ENCODE results near the gene RAB3IL1.
"Not testable (repeated sequence)": the region's sequence is repeated elsewhere in the genome, so short reads cannot be mapped to it uniquely, and the experiment has no call there.

The RAB3IL1 gene

GRCh38 chr11:61953632-61954031, 36.3 kb upstream of the RAB3IL1 start:
- WGBS, 2 experiments = 92 to 95% methylated on average over 5 of the region's 5 CpGs
- H3K36me3 ChIP-seq (ENCODE audit: control insufficient read depth, insufficient read depth, low read length); H3K9me3 ChIP-seq (ENCODE audit: control insufficient read depth, low read length); H3K4me1 ChIP-seq (ENCODE audit: control insufficient read depth, insufficient read depth, low read length); H3K4me3 ChIP-seq (ENCODE audit: insufficient read depth, low read depth, low read length); H3K27ac ChIP-seq (ENCODE audit: insufficient read depth, low read depth, low read length, poor library complexity, severe bottlenecking): not testable (repeated sequence)
- peaks cover 36% of the 10 kb centered on the region for H3K27me3 ChIP-seq (ENCODE audit: control insufficient read depth, insufficient read depth, low read length, poor library complexity, severe bottlenecking)

- WGBS, 2 experiments = 90 to 91% methylated on average over 3 of the region's 3 CpGs
- Histone ChIP-seq H3K9me3 (ENCODE audit: control insufficient read depth, low read length) (no peaks in the 10 kb centered on the region), H3K4me3 (ENCODE audit: insufficient read depth, low read depth, low read length) (no peak overlapping the region), H3K27ac (ENCODE audit: insufficient read depth, low read depth, low read length, poor library complexity, severe bottlenecking) (no peak overlapping the region), H3K27me3 (ENCODE audit: control insufficient read depth, insufficient read depth, low read length, poor library complexity, severe bottlenecking) (peaks cover 36% of the 10 kb centered on the region), H3K36me3 (ENCODE audit: control insufficient read depth, insufficient read depth, low read length) (no peaks in the 10 kb centered on the region), H3K4me1 (ENCODE audit: control insufficient read depth, insufficient read depth, low read length) (peaks cover 5% of the 10 kb centered on the region)
These were observed 35.5 kb upstream of the RAB3IL1 start for GRCh38 chr11:61952882-61953281.

- H3K27me3 ChIP-seq (ENCODE audit: control insufficient read depth, insufficient read depth, low read length, poor library complexity, severe bottlenecking) = peaks cover 30% of the 10 kb centered on the region
- H3K9me3 ChIP-seq (ENCODE audit: control insufficient read depth, low read length) = no peaks in the 10 kb centered on the region
- no peak overlapping the region for H3K27ac ChIP-seq (ENCODE audit: insufficient read depth, low read depth, low read length, poor library complexity, severe bottlenecking)
- H3K36me3 ChIP-seq (ENCODE audit: control insufficient read depth, insufficient read depth, low read length) = no peaks in the 10 kb centered on the region
- WGBS, 2 experiments = 93 to 95% methylated on average over 11 of the region's 11 CpGs
- H3K4me3 ChIP-seq (ENCODE audit: insufficient read depth, low read depth, low read length) = no peak overlapping the region
- peaks cover 8% of the 10 kb centered on the region for H3K4me1 ChIP-seq (ENCODE audit: control insufficient read depth, insufficient read depth, low read length)
These were observed 34.2 kb upstream of the RAB3IL1 start for GRCh38 chr11:61951484-61952135.

DNA sequence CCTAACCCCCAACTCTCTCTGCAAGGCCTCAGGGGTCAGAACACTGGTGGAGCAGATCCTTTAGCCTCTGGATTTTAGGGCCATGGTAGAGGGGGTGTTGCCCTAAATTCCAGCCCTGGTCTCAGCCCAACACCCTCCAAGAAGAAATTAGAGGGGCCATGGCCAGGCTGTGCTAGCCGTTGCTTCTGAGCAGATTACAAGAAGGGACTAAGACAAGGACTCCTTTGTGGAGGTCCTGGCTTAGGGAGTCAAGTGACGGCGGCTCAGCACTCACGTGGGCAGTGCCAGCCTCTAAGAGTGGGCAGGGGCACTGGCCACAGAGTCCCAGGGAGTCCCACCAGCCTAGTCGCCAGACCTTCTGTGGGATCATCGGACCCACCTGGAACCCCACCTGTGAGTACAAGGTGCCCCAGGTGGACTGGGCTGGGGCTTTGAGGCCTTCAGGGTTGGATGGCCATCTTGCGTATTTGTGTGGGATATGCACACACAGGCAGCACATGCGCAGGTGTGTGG, 32.7 kb upstream of the RAB3IL1 start, which contains the start of gene BEST1:
Gene BEST1, plus strand, starts transcription at position 317 of the 513 bp plus-strand sequence. CDS start 1,456 bp downstream, outside the sequence.
- no peaks in the 10 kb centered on the region for H3K9me3 ChIP-seq (ENCODE audit: control insufficient read depth, low read length)
- 94 to 95% methylated on average over 8 of the region's 8 CpGs for WGBS, 2 experiments
- H3K27me3 ChIP-seq (ENCODE audit: control insufficient read depth, insufficient read depth, low read length, poor library complexity, severe bottlenecking) = peaks cover 14% of the 10 kb centered on the region
- no peak within 1 kb of the TSS for H3K27ac ChIP-seq (ENCODE audit: insufficient read depth, low read depth, low read length, poor library complexity, severe bottlenecking)
- H3K4me1 ChIP-seq (ENCODE audit: control insufficient read depth, insufficient read depth, low read length) = peaks cover 5% of the 10 kb centered on the region
- H3K4me3 ChIP-seq (ENCODE audit: insufficient read depth, low read depth, low read length) = no peak within 1 kb of the TSS
- no peaks in the 10 kb centered on the region for H3K36me3 ChIP-seq (ENCODE audit: control insufficient read depth, insufficient read depth, low read length)

DNA sequence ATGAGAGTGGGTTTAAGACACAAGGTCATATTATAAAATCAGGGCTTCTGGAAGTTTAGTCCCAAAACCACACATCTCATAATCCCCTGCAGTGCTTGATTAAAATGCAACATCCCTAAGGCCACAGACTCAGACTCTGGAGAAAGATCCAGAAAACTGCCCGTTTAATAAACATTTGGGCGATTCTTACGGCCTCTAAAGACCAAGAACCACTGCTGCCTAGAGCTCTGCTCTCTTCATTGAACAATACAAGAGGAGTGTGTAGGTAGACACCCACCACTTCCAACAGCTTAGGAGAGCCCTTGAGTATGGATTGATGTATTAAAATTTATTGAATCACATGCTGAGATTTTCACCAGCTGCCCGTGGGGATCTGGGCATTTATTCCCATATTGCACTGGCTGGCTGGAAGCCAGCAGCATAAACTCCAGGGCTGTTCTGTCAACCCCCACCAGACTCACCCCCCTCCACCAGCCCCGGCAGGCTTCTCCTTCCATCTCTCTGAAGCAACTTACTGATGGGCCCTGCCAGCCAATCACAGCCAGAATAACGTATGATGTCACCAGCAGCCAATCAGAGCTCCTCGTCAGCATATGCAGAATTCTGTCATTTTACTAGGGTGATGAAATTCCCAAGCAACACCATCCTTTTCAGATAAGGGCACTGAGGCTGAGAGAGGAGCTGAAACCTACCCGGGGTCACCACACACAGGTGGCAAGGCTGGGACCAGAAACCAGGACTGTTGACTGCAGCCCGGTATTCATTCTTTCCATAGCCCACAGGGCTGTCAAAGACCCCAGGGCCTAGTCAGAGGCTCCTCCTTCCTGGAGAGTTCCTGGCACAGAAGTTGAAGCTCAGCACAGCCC, 32.0 kb upstream of the RAB3IL1 start:
- Histone ChIP-seq H3K9me3 (ENCODE audit: control insufficient read depth, low read length) (no peaks in the 10 kb centered on the region), H3K27ac (ENCODE audit: insufficient read depth, low read depth, low read length, poor library complexity, severe bottlenecking) (no peak overlapping the region), H3K27me3 (ENCODE audit: control insufficient read depth, insufficient read depth, low read length, poor library complexity, severe bottlenecking) (peaks cover 8% of the 10 kb centered on the region), H3K4me1 (ENCODE audit: control insufficient read depth, insufficient read depth, low read length) (peaks cover 3% of the 10 kb centered on the region), H3K4me3 (ENCODE audit: insufficient read depth, low read depth, low read length) (no peak overlapping the region), H3K36me3 (ENCODE audit: control insufficient read depth, insufficient read depth, low read length) (no peaks in the 10 kb centered on the region)
- 78 to 79% methylated on average over 9 of the region's 9 CpGs for WGBS, 2 experiments

DNA sequence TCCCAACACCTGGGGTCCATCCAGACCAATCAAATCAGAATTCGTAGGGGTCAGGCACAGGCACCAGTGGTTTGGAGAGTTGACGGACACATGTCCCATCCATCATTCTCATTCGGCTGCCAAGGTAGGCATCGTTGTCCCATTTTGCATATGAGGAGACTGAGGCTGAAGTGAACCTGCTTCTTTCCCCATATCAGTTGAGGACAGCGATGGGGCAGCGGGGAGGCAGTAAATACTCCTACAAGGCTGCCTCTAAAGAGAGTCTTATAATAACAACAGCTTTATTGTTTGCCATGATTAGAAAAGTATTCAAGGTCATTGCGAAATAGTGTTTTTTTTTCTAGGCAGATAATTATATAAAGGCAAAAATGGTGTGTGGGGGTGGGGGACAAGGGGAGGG, 31.1 kb upstream of the RAB3IL1 start:
- H3K9me3 ChIP-seq (ENCODE audit: control insufficient read depth, low read length) = no peaks in the 10 kb centered on the region
- peaks cover 3% of the 10 kb centered on the region for H3K4me1 ChIP-seq (ENCODE audit: control insufficient read depth, insufficient read depth, low read length)
- no peak overlapping the region for H3K27ac ChIP-seq (ENCODE audit: insufficient read depth, low read depth, low read length, poor library complexity, severe bottlenecking)
- H3K36me3 ChIP-seq (ENCODE audit: control insufficient read depth, insufficient read depth, low read length) = no peaks in the 10 kb centered on the region
- H3K4me3 ChIP-seq (ENCODE audit: insufficient read depth, low read depth, low read length) = no peak overlapping the region
- no peaks in the 10 kb centered on the region for H3K27me3 ChIP-seq (ENCODE audit: control insufficient read depth, insufficient read depth, low read length, poor library complexity, severe bottlenecking)
- WGBS, 2 experiments = 91 to 96% methylated on average over 7 of the region's 7 CpGs

DNA sequence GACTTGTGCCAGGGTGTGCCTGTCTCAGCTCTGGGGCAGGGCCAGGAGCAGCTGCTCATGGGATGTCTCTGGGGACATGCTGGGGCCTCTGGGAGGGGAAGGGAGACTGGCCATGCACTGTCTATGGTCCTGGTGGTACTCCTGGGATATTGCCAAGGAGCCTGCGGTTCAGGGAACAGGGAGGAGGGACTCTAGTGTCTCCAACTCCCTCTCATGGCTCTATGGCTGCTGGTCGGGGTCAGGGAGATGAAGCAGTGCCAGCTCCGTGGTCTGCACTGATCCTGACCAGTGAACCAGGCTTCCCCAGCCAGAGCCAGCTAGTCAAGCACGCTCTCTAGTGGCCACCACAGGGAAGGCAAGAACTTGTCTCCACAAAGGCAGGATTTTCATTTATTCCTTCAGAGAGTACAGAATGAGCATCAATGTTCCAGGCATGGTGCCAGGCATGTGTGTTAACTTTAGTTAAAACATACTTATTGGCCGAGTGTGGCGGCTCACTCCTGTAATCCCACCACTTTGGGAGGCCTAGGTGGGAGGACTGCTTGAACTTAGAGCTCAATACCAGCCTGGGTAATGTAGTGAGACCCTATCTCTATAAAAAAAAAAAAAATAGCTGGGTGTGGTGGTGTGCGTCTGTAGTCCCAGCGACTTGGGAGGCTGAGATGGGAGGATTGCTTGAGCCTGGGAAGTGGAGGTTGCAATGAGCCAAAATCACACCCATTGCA, 30.3 kb upstream of the RAB3IL1 start:
- H3K9me3 ChIP-seq (ENCODE audit: control insufficient read depth, low read length) = peaks cover 2% of the 10 kb centered on the region
- no peak overlapping the region for H3K27ac ChIP-seq (ENCODE audit: insufficient read depth, low read depth, low read length, poor library complexity, severe bottlenecking)
- no peaks in the 10 kb centered on the region for H3K36me3 ChIP-seq (ENCODE audit: control insufficient read depth, insufficient read depth, low read length)
- 14% methylated on average over 8 of the region's 8 CpGs for WGBS, 2 experiments
- H3K4me3 ChIP-seq (ENCODE audit: insufficient read depth, low read depth, low read length) = no peak overlapping the region
- H3K4me1 ChIP-seq (ENCODE audit: control insufficient read depth, insufficient read depth, low read length) = peaks cover 3% of the 10 kb centered on the region
- no peaks in the 10 kb centered on the region for H3K27me3 ChIP-seq (ENCODE audit: control insufficient read depth, insufficient read depth, low read length, poor library complexity, severe bottlenecking)

GRCh38 chr11:61946894-61947293, 29.5 kb upstream of the RAB3IL1 start:
- H3K36me3 ChIP-seq (ENCODE audit: control insufficient read depth, insufficient read depth, low read length) = no peaks in the 10 kb centered on the region
- H3K9me3 ChIP-seq (ENCODE audit: control insufficient read depth, low read length) = peaks cover 2% of the 10 kb centered on the region
- H3K4me1 ChIP-seq (ENCODE audit: control insufficient read depth, insufficient read depth, low read length) = peaks cover 3% of the 10 kb centered on the region
- no peaks in the 10 kb centered on the region for H3K27me3 ChIP-seq (ENCODE audit: control insufficient read depth, insufficient read depth, low read length, poor library complexity, severe bottlenecking)
- no peak overlapping the region for H3K27ac ChIP-seq (ENCODE audit: insufficient read depth, low read depth, low read length, poor library complexity, severe bottlenecking)
- no peak overlapping the region for H3K4me3 ChIP-seq (ENCODE audit: insufficient read depth, low read depth, low read length)
- 93 to 95% methylated on average over 5 of the region's 5 CpGs for WGBS, 2 experiments

GRCh38 chr11:61945191-61945590, 27.8 kb upstream of the RAB3IL1 start:
- Histone ChIP-seq H3K36me3 (ENCODE audit: control insufficient read depth, insufficient read depth, low read length) (no peaks in the 10 kb centered on the region), H3K27me3 (ENCODE audit: control insufficient read depth, insufficient read depth, low read length, poor library complexity, severe bottlenecking) (no peaks in the 10 kb centered on the region), H3K4me3 (ENCODE audit: insufficient read depth, low read depth, low read length) (no peak overlapping the region), H3K9me3 (ENCODE audit: control insufficient read depth, low read length) (peaks cover 2% of the 10 kb centered on the region), H3K4me1 (ENCODE audit: control insufficient read depth, insufficient read depth, low read length) (peaks cover 3% of the 10 kb centered on the region), H3K27ac (ENCODE audit: insufficient read depth, low read depth, low read length, poor library complexity, severe bottlenecking) (no peak overlapping the region)
- WGBS, 2 experiments = 87 to 89% methylated on average over 13 of the region's 13 CpGs

DNA sequence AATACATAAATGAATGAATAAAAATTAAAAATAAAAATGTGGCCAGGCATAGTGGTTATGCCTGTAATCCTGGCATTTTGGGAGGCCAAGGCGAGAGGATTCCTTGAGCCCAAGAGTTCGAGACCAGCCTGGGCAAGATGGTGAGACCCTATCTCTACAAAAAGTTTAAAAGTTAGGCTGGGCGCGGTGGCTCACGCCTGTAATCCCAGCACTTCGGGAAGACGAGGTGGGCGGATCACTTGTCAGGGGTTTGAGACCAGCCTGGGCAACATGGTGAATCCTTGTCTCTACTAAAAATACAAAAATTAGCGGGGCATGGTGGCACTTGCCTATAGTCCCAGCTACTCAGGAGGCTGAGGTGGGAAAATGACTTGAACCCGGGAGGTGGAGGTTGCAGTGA, 23.1 kb upstream of the RAB3IL1 start:
- Histone ChIP-seq H3K27me3 (ENCODE audit: control insufficient read depth, insufficient read depth, low read length, poor library complexity, severe bottlenecking) (no peaks in the 10 kb centered on the region), H3K4me3 (ENCODE audit: insufficient read depth, low read depth, low read length) (no peak overlapping the region), H3K36me3 (ENCODE audit: control insufficient read depth, insufficient read depth, low read length) (no peaks in the 10 kb centered on the region), H3K9me3 (ENCODE audit: control insufficient read depth, low read length) (peaks cover 2% of the 10 kb centered on the region), H3K4me1 (ENCODE audit: control insufficient read depth, insufficient read depth, low read length) (no peaks in the 10 kb centered on the region), H3K27ac (ENCODE audit: insufficient read depth, low read depth, low read length, poor library complexity, severe bottlenecking) (no peak overlapping the region)
- WGBS, 2 experiments = 90 to 92% methylated on average over 10 of the region's 10 CpGs
